ENCODE results near the gene CCL14. TPM values are rescaled to one million over a fixed set of nuclear protein-coding genes. Genes with fewer than 3 reads are reported as not detected.

The CCL14 gene
- total RNA-seq, 1 donor from 2014 or later, result not detected

DNA sequence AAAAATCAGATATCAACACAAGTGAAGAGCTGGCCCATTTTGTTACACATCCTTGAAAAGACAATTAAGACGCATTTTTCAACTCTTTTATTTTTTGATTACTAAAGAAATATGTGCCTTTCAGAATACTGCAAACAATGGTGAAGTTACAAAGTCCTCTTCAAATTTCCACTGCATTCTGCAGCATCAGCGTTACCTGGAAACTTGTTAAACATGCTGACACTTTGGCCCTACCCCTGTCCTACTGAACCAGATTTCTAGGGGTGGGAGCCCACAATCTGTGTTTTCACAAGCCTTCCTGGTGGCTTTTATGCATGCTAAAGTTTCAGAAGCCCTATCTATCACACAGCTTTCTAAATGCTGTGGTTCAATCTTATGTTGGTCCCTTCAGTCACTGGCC, 4.5 kb upstream of the CCL14 start:
- no peak for DNase-seq
- H3K9me3 Mint-ChIP-seq (ENCODE audit: unreplicated experiment), result no peaks in the 10 kb centered on the region
- TF ChIP-seq, protein P1, sequence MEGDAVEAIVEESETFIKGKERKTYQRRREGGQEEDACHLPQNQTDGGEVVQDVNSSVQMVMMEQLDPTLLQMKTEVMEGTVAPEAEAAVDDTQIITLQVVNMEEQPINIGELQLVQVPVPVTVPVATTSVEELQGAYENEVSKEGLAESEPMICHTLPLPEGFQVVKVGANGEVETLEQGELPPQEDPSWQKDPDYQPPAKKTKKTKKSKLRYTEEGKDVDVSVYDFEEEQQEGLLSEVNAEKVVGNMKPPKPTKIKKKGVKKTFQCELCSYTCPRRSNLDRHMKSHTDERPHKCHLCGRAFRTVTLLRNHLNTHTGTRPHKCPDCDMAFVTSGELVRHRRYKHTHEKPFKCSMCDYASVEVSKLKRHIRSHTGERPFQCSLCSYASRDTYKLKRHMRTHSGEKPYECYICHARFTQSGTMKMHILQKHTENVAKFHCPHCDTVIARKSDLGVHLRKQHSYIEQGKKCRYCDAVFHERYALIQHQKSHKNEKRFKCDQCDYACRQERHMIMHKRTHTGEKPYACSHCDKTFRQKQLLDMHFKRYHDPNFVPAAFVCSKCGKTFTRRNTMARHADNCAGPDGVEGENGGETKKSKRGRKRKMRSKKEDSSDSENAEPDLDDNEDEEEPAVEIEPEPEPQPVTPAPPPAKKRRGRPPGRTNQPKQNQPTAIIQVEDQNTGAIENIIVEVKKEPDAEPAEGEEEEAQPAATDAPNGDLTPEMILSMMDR (IDR thresholded peaks at IDR 0.05; ENCODE audit: partially characterized antibody, unreplicated experiment), result no peak
- no peak overlapping the region for H3K27ac Mint-ChIP-seq (ENCODE audit: unreplicated experiment)
- H3K4me3 Mint-ChIP-seq (ENCODE audit: unreplicated experiment), result no peak overlapping the region
- H3K27me3 Mint-ChIP-seq (ENCODE audit: unreplicated experiment), result no peaks in the 10 kb centered on the region
- no peaks in the 10 kb centered on the region for H3K4me1 Mint-ChIP-seq (ENCODE audit: low read depth, unreplicated experiment)
- no peaks in the 10 kb centered on the region for H3K36me3 Mint-ChIP-seq (ENCODE audit: unreplicated experiment)

DNA sequence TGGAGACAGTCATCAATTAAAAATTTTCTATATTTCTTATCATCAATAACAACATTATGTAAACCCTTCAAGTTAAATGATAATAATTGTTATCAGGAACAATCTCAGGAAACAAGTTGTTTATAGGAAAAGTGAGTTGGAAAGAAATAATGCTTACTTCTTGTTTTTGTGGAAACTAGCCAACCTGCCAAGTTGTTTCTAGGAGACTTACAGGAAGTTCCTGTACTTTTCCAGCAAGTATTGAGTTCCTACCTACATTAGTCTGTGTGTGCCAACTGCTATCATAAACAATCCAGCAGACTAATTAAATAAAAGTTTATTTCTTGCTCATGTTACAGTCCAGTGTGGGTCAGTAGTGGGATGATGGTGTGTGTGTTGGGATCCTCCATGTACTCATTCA, 1.6 kb upstream of the CCL14 start:
- H3K27ac Mint-ChIP-seq (ENCODE audit: unreplicated experiment), result no peak overlapping the region

DNA sequence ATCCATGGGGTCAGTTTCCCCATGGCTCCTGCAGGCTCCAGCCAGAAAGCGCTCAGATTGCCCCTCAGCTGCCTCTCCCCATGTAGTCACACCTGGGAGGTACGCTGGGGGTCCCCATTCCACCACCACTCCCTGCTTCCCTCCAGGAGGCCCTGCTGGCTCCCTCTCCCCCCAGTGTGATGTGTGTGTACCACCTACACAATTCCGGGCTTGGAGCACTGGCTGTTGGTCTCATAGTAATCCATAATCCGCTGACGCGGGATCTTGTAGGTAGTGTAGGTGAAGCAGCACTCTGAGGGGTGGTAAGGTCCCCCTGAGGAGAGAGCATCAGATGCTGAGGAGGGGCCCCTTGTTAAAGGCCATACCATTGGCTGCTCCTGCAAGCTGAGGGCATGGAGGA, 2.4 kb downstream of the CCL14 start:
- Mint-ChIP-seq H3K9me3 (ENCODE audit: unreplicated experiment) (no peaks in the 10 kb centered on the region), H3K4me3 (ENCODE audit: unreplicated experiment) (no peak overlapping the region), H3K27ac (ENCODE audit: unreplicated experiment) (no peak overlapping the region), H3K4me1 (ENCODE audit: low read depth, unreplicated experiment) (no peaks in the 10 kb centered on the region), H3K36me3 (ENCODE audit: unreplicated experiment) (no peaks in the 10 kb centered on the region), H3K27me3 (ENCODE audit: unreplicated experiment) (peaks cover 1% of the 10 kb centered on the region)
- TF ChIP-seq, protein P1 (IDR thresholded peaks at IDR 0.05; ENCODE audit: partially characterized antibody, unreplicated experiment), result no peak
- DNase-seq, result no peak

More for the DNA sequence above, 1.6 kb upstream of the CCL14 start:
- no peaks in the 10 kb centered on the region for H3K27me3 Mint-ChIP-seq (ENCODE audit: unreplicated experiment)
- no peak overlapping the region for H3K4me3 Mint-ChIP-seq (ENCODE audit: unreplicated experiment)
- DNase-seq, result no peak
- no peaks in the 10 kb centered on the region for H3K4me1 Mint-ChIP-seq (ENCODE audit: low read depth, unreplicated experiment)
- TF ChIP-seq, protein P1 (IDR thresholded peaks at IDR 0.05; ENCODE audit: partially characterized antibody, unreplicated experiment), result no peak
- H3K36me3 Mint-ChIP-seq (ENCODE audit: unreplicated experiment), result no peaks in the 10 kb centered on the region
- H3K9me3 Mint-ChIP-seq (ENCODE audit: unreplicated experiment), result no peaks in the 10 kb centered on the region

DNA sequence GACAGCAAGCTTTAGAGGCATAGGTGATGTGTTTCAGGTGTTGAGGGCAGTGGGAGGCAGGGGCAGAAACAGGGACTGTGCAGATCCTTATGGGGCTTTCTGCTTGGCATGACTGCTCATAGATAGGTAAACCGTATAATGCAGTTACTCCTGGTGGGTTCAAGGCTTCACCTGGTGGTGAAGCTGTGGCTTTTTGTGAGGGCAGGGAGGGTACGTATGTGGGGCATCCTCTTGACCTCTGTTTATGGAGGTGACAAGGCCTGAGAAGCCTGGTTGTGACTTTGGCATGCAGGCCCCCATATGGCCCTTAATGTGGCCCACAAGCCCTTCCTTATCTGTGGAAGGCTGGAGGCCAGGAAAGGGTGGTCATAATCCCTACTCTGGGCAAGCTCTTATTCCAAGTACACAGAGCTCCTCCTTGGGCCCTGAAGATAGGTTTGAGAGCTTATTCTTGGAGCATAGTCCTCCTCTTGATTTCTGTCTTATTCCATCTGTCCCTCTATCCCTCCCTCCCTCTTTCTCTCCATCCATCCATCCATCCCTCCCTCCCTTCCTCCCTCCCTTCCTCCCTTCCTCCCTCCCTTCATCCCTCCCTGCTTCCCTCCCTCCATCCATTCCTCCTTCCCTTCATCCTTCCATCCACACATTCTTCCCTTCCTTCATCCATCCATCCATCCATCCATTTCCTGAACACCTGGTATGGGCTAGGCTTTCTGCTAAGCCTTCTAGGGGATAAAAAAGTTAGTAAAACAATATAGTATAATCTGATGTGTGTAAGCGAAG, 3.9 kb downstream of the CCL14 start:
- Mint-ChIP-seq H3K9me3 (ENCODE audit: unreplicated experiment) (no peaks in the 10 kb centered on the region), H3K4me1 (ENCODE audit: low read depth, unreplicated experiment) (no peaks in the 10 kb centered on the region), H3K27me3 (ENCODE audit: unreplicated experiment) (peaks cover 4% of the 10 kb centered on the region), H3K4me3 (ENCODE audit: unreplicated experiment) (no peak overlapping the region), H3K27ac (ENCODE audit: unreplicated experiment) (no peak overlapping the region), H3K36me3 (ENCODE audit: unreplicated experiment) (no peaks in the 10 kb centered on the region)
- TF ChIP-seq, protein P1 (IDR thresholded peaks at IDR 0.05; ENCODE audit: partially characterized antibody, unreplicated experiment), result no peak
- no peak for DNase-seq

DNA sequence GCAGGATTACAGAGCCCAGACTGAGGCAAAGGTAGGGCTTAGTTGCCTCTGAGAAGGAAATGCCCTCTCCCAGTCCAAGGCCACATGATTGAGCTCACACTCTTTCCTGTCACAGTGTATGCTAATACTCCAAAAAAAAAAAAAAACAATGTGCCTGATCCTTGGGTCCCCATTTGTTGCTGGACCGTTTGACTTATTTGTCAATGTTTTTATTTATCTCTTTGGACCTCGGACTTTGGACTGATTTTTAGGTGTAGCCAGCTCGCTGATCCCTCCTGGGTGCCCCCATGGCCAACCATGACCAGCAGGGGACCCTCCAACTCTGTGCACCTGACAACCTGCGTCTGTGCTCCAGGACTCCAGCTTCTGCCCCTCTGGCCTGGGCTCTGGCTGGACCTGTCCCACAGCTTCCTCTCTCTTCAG, 4.6 kb downstream of the CCL14 start:
- Mint-ChIP-seq H3K4me1 (ENCODE audit: low read depth, unreplicated experiment) (no peaks in the 10 kb centered on the region), H3K27ac (ENCODE audit: unreplicated experiment) (no peak overlapping the region), H3K36me3 (ENCODE audit: unreplicated experiment) (no peaks in the 10 kb centered on the region), H3K27me3 (ENCODE audit: unreplicated experiment) (peaks cover 4% of the 10 kb centered on the region), H3K9me3 (ENCODE audit: unreplicated experiment) (no peaks in the 10 kb centered on the region), H3K4me3 (ENCODE audit: unreplicated experiment) (no peak overlapping the region)
- no peak for DNase-seq
- TF ChIP-seq, protein P1 (IDR thresholded peaks at IDR 0.05; ENCODE audit: partially characterized antibody, unreplicated experiment), result no peak

Measured in glutamatergic neuron (in vitro differentiated cells).